ENCODE measurements around the gene CACNB4. TPM values are rescaled to one million over a fixed set of nuclear protein-coding genes. Genes with fewer than 3 reads are reported as not detected.
"Not testable (repeated sequence)": the region's sequence is repeated elsewhere in the genome, so short reads cannot be mapped to it uniquely, and the experiment has no call there.

Gene CACNB4
- total RNA-seq, 4 donors from 2014 or later: 1.5 to 5.4 (median 2.4) TPM

DNA sequence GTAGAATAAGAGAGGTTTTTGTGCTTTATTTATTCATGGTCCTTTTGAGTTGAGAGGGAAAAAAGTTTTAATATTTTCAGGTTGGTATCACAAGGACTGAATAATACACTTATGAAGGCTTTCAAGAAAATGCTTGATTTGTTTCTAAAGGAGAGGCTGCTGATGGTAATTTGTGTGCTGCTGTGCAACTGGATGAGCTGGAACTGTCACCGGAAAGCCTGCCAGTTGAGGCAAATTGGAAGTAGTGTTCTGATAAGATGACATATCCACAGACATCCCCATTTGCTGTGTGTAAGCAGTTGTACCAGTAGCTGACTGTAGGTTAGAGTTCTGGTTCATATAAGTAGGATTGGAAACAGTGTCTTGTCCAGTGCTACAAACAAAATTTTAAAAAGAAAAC, 21.6 kb upstream of the CACNB4 start:
- ATAC-seq (ENCODE audit: low FRiP score) (no peak), DNase-seq (ENCODE audit: low spot score) (no peak)
- no peak for TF ChIP-seq CTCF (IDR thresholded peaks at IDR 0.05)

- no peak for ATAC-seq (ENCODE audit: low FRiP score)
- DNase-seq (ENCODE audit: low spot score): no peak
- TF ChIP-seq CTCF (IDR thresholded peaks at IDR 0.05): no peak
Observed at GRCh38 chr2:152115952-152116351, 17.1 kb upstream of the CACNB4 start.

DNA sequence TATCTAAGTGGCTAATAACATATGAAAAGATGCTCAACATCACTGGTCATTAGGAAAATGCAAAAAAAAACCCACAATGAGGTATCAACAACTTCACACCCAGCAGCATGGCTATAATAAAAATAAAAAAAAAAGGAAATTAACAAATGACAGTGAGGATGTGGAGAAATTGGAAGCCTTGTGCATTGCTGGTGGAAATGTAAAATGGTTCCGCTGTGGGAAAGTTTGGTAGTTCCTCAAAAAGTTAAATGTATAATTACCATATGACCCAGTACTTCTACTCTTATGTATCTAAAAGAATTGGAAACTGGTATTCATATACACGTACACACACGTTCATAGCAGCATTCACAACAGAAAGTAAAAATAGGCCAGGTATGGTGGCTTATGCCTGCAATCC, 15.5 kb upstream of the CACNB4 start:
- no peak for TF ChIP-seq CTCF (IDR thresholded peaks at IDR 0.05)
- no peak for ATAC-seq (ENCODE audit: low FRiP score)
- no peak for DNase-seq (ENCODE audit: low spot score)

- ATAC-seq (ENCODE audit: low FRiP score); DNase-seq (ENCODE audit: low spot score): not testable (repeated sequence)
Observed at GRCh38 chr2:152107140-152107539, 8.3 kb upstream of the CACNB4 start.

DNA sequence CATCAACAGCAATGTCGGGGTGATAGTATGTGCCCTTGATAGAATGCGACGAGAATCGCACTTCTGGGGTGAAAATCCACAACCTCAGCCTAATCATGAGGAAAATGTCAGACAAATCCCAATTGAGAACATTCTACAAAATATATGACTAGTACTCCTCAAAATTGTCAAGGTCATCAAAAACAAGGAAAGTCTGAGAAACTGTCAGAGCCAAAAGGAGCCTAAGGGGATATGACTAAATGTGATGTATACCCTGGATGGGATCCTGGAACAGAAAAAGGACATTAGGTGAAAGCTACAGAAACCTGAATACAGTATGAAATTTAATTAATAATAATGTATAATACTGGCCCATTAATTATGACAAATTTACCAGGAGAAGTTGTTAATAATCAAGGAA, 7.6 kb upstream of the CACNB4 start:
- no peak for TF ChIP-seq CTCF (IDR thresholded peaks at IDR 0.05)
- DNase-seq (ENCODE audit: low spot score): no peak
- ATAC-seq (ENCODE audit: low FRiP score): no peak

DNA sequence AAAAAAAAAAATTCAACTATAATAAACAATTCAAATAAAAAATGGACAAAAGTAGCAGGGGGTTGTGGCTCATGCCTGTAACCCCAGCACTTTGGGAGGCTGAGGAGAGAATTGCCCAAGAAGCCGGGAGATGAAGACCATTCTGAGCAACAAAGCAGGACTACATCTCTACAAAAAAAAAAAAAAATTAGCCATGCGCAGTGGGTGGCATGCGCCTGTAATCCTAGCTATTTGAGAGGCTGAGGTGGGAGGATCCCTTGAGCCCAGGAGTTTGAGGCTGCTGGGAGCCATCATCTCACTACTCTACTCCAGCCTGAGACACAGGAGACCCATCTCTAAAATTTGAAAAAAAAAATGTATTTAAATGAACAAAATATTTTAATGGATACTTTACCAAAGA, 4.4 kb upstream of the CACNB4 start:
- no peak for ATAC-seq (ENCODE audit: low FRiP score)
- no peak for TF ChIP-seq CTCF (IDR thresholded peaks at IDR 0.05)

GRCh38 chr2:152100961-152101360, 2.1 kb upstream of the CACNB4 start:
- no peak for TF ChIP-seq CTCF (IDR thresholded peaks at IDR 0.05)

More for the DNA sequence above, 4.4 kb upstream of the CACNB4 start:
- no peak for DNase-seq (ENCODE audit: low spot score)

More at GRCh38 chr2:152100961-152101360, 2.1 kb upstream of the CACNB4 start:
- ATAC-seq (ENCODE audit: low FRiP score): no peak
- DNase-seq (ENCODE audit: low spot score): no peak
